PFSK-1 (cell line): ENCODE results near the gene SEPTIN10.

ENCODE experiments used
- POLR2AphosphoS5 ChIP-seq: IDR thresholded peaks from 2 replicates; pipeline ENCODE4 v1.6.1; 2012; ENCODE audit warnings: low read depth, mild to moderate bottlenecking, control low read depth, low read length, moderate library complexity
- TAF1 ChIP-seq: IDR thresholded peaks from 2 replicates; pipeline ENCODE4 v1.6.1; 2012; ENCODE audit warnings: low read length, control low read depth, borderline replicate concordance; ENCODE audit not compliant: insufficient read depth

GRCh38 chr2:109523121-109523520 lies 90.6 kb downstream of the SEPTIN10 start:
- TF ChIP-seq TAF1: no peak
- no peak for TF ChIP-seq POLR2AphosphoS5
